IPS DF 6.9 (cell line): Measurements from ENCODE around the gene BORCS5.

ENCODE experiments used
- DNase-seq: peaks from one replicate; pipeline ENCODE4 v3.0.0-alpha.2; 2013; ENCODE audit warnings: low read depth, low spot score
- H3K27ac ChIP-seq: one replicate; pipeline ENCODE4 v1.5.1; 2013; ENCODE audit warnings: low read length, control low read depth
- H3K27me3 ChIP-seq: 2 replicates; pipeline ENCODE4 v1.6.1; 2013; ENCODE audit warnings: mild to moderate bottlenecking, low read length; ENCODE audit not compliant: control insufficient read depth, insufficient read depth
- H3K36me3 ChIP-seq: 2 replicates; pipeline ENCODE4 v1.6.1; 2013; ENCODE audit warnings: low read length; ENCODE audit not compliant: control insufficient read depth, insufficient read depth
- H3K4me1 ChIP-seq: 2 replicates; pipeline ENCODE4 v1.6.1; 2013; ENCODE audit warnings: low read length; ENCODE audit not compliant: control insufficient read depth, insufficient read depth
- H3K4me3 ChIP-seq: 2 replicates; pipeline ENCODE4 v1.5.1; 2013; ENCODE audit warnings: mild to moderate bottlenecking, low read length
- H3K9me3 ChIP-seq: 2 replicates; pipeline ENCODE4 v1.6.1; 2013; ENCODE audit warnings: low read length, inconsistent platforms; ENCODE audit not compliant: control insufficient read depth, insufficient read depth
- WGBS: extraction: QIAGEN DNeasy Blood & Tissue Kit; methylation state at CpG from one replicate; pipeline ENCODE4 v1.1.7; 2013; ENCODE audit warnings: mixed read lengths, missing lambda C conversion rate; ENCODE audit not compliant: insufficient read length, insufficient coverage; 5-methylcytosine and 5-hydroxymethylcytosine counted together

Gene BORCS5

GRCh38 chr12:12473223-12473622 lies 116.3 kb downstream of the BORCS5 start:
- H3K27ac ChIP-seq, result no peak overlapping the region
- no peaks in the 10 kb centered on the region for H3K27me3 ChIP-seq
- no peak for DNase-seq
- no peaks in the 10 kb centered on the region for H3K9me3 ChIP-seq
- no CpG with 5 or more reads among the region's 4 CpGs for WGBS
- H3K36me3 ChIP-seq, result peaks cover 9% of the 10 kb centered on the region; the same call in 1 of the 2 replicates
- H3K4me1 ChIP-seq, result no peaks in the 10 kb centered on the region
- H3K4me3 ChIP-seq, result no peak overlapping the region

DNA sequence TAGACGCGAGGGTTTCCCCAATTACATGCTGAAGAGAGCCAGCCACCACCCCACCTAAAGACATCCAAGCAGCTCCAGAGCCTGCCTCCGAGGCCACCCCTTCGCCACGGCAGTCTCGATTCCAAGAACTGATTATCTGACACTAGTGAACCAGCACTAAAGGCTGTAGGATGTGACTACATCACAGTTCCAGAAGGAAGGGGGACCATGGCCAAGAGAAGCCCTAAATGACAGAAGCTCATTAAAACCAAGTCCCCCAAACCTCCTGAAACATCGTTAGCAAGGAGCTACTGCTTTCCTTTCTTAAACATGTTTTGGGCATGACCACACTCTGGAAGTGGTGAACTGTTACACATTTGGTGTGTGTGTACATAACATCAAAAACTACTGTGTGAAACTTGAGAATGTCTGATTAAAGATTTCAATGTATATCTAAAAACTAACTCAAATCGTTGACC lies 117.6 kb downstream of the BORCS5 start:
- Histone ChIP-seq H3K4me3 (no peak overlapping the region), H3K4me1 (no peaks in the 10 kb centered on the region), H3K27ac (no peak overlapping the region), H3K36me3 (peaks cover 9% of the 10 kb centered on the region; the same call in 1 of the 2 replicates), H3K9me3 (no peaks in the 10 kb centered on the region), H3K27me3 (no peaks in the 10 kb centered on the region)
- no peak for DNase-seq
- WGBS, result no CpG with 5 or more reads among the region's 8 CpGs

- no peaks in the 10 kb centered on the region for H3K4me1 ChIP-seq
- H3K4me3 ChIP-seq, result no peak overlapping the region
- no peaks in the 10 kb centered on the region for H3K27me3 ChIP-seq
- H3K9me3 ChIP-seq, result no peaks in the 10 kb centered on the region
- WGBS, result no CpG with 5 or more reads among the region's 15 CpGs
- no peak overlapping the region for H3K27ac ChIP-seq
- H3K36me3 ChIP-seq, result peaks cover 9% of the 10 kb centered on the region; the same call in 1 of the 2 replicates
- no peak for DNase-seq
These were observed 118.3 kb downstream of the BORCS5 start for GRCh38 chr12:12474931-12475795.

GRCh38 chr12:12476857-12477531 lies 120.1 kb downstream of the BORCS5 start:
- no CpG with 5 or more reads among the region's 21 CpGs for WGBS
- no peak for DNase-seq
- Histone ChIP-seq H3K27ac (no peak overlapping the region), H3K27me3 (no peaks in the 10 kb centered on the region), H3K4me1 (no peaks in the 10 kb centered on the region), H3K4me3 (no peak overlapping the region), H3K36me3 (peaks cover 9% of the 10 kb centered on the region; the same call in 1 of the 2 replicates), H3K9me3 (no peaks in the 10 kb centered on the region)

GRCh38 chr12:12477532-12477890 lies 120.6 kb downstream of the BORCS5 start:
- Histone ChIP-seq H3K4me1 (no peaks in the 10 kb centered on the region), H3K4me3 (no peak overlapping the region), H3K27me3 (no peaks in the 10 kb centered on the region), H3K9me3 (no peaks in the 10 kb centered on the region), H3K36me3 (peaks cover 9% of the 10 kb centered on the region; the same call in 1 of the 2 replicates), H3K27ac (no peak overlapping the region)
- WGBS, result no CpG with 5 or more reads among the region's 14 CpGs
- DNase-seq, result no peak

DNA sequence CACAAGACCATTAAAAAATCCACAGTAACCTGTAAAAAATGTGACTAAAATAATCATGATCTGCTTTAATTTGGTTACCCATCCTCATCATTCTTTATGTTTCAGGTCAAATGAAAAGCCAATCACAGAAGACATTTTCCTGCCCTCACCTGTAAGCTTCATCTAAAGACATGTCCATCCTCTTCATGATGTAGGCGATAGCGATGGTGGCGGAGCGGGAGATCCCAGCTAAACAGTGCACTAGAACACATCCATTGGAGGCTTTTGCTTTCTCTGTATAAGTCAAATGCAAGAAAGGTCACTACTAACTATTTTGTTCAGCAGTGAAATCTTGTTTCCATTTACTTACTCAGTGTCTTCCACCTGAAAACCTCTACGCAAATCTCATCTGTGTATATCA lies 123.2 kb downstream of the BORCS5 start:
- Histone ChIP-seq H3K4me3 (no peak overlapping the region), H3K4me1 (no peaks in the 10 kb centered on the region), H3K27me3 (no peaks in the 10 kb centered on the region), H3K36me3 (peaks cover 9% of the 10 kb centered on the region; the same call in 1 of the 2 replicates), H3K9me3 (no peaks in the 10 kb centered on the region), H3K27ac (no peak overlapping the region)
- DNase-seq, result no peak
- whole genome bisulfite sequencing, result no CpG with 5 or more reads among the region's 5 CpGs

- H3K9me3 ChIP-seq, result no peaks in the 10 kb centered on the region
- DNase-seq, result no peak
- no peak overlapping the region for H3K27ac ChIP-seq
- no peak overlapping the region for H3K4me3 ChIP-seq
- WGBS, result no CpG with 5 or more reads among the region's 2 CpGs
- no peaks in the 10 kb centered on the region for H3K4me1 ChIP-seq
- no peaks in the 10 kb centered on the region for H3K27me3 ChIP-seq
- peaks cover 11% of the 10 kb centered on the region; the same call in 1 of the 2 replicates for H3K36me3 ChIP-seq
These were observed 124.8 kb downstream of the BORCS5 start for GRCh38 chr12:12481631-12482030.

DNA sequence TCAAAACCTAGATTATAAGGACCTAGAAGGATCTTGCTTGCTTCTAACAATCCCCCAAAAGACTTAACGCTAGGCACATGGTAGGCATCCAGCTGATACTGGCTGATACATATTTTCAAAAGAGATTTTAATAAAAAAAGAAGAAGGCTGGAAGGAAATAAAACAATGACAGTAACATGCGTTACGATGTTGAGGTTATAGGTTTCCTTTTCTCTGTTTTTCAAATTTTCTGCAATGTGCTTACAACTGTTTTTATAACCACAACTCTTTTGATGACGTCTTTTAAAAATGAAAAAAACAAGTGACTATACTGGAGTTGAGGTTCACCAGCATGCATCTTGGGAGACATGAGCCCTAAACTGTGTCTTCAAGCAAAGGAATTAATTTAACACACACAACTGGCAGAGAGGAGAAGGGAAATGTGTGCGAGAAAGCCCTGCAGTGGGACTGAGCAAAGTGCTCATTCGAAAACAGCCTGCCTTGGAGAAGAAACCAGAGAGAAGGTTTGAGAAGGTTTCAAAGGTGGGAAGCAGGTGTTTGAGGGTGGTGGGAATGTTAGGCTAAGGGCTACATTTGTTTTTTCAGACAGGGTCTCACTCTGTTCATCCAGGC lies 125.4 kb downstream of the BORCS5 start:
- no peaks in the 10 kb centered on the region for H3K4me1 ChIP-seq
- DNase-seq, result no peak
- no CpG with 5 or more reads among the region's 6 CpGs for WGBS
- H3K27me3 ChIP-seq, result no peaks in the 10 kb centered on the region
- H3K4me3 ChIP-seq, result no peak overlapping the region
- H3K27ac ChIP-seq, result no peak overlapping the region
- H3K9me3 ChIP-seq, result no peaks in the 10 kb centered on the region
- peaks cover 7% of the 10 kb centered on the region; the same call in 1 of the 2 replicates for H3K36me3 ChIP-seq

DNA sequence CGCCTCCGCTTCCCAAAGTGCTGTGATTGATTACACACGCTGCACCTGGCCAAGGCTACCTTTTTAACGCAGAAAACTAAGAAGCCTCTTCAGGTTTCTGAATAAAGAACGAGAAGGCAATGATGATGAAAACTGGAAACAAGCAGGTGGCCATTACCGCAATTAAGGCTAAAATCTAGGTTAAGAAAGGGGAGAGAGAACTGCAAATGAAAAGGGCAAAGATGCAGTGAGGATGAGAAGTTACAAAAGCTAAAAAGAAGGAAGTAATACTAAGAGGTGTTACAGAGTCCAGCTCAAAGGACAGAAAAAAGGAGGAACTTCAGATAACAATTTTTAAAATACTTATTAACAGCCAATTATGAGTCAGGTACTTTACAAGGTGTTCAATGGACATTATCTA lies 126.1 kb downstream of the BORCS5 start:
- peaks cover 2% of the 10 kb centered on the region; the same call in 1 of the 2 replicates for H3K36me3 ChIP-seq
- no CpG with 5 or more reads among the region's 6 CpGs for WGBS
- no peaks in the 10 kb centered on the region for H3K27me3 ChIP-seq
- H3K4me3 ChIP-seq, result no peak overlapping the region
- no peak overlapping the region for H3K27ac ChIP-seq
- H3K9me3 ChIP-seq, result no peaks in the 10 kb centered on the region
- no peak for DNase-seq
- no peaks in the 10 kb centered on the region for H3K4me1 ChIP-seq

- Histone ChIP-seq H3K27ac (no peak overlapping the region), H3K36me3 (peaks cover 2% of the 10 kb centered on the region; the same call in 1 of the 2 replicates), H3K4me1 (no peaks in the 10 kb centered on the region), H3K27me3 (no peaks in the 10 kb centered on the region), H3K4me3 (no peak overlapping the region), H3K9me3 (no peaks in the 10 kb centered on the region)
- DNase-seq, result no peak
- WGBS, result no CpG with 5 or more reads among the region's 3 CpGs
These were observed 126.6 kb downstream of the BORCS5 start for GRCh38 chr12:12483438-12483837.
